ENCODE data around the gene RANBP9. TPM values are rescaled to one million over a fixed set of nuclear protein-coding genes. Genes with fewer than 3 reads are reported as not detected.

RANBP9 gene
- total and polyA plus RNA-seq, 9 of the 15 experiments (the other 6 are each of a cell fraction or from before 2014, with no cell fraction given), result 27.5 to 130 (median 61.5) TPM

GRCh38 chr6:13674533-13675190, 37.0 kb downstream of the RANBP9 start (continued):
- no peak for TF ChIP-seq TRIM25 (IDR thresholded peaks at IDR 0.05; ENCODE audit: borderline replicate concordance)
- no peak for TF ChIP-seq ZNF76 (CRISPR knock-in tag; IDR thresholded peaks at IDR 0.05; ENCODE audit: borderline replicate concordance)
- TF ChIP-seq SP1 (CRISPR knock-in tag; IDR thresholded peaks at IDR 0.05), result no peak
- no peak for TF ChIP-seq ZNF121 (CRISPR knock-in tag; conservative IDR thresholded peaks at IDR 0.05)
- no peak for TF ChIP-seq NRF1 (conservative IDR thresholded peaks at IDR 0.05 in 1 of 2, IDR thresholded peaks at IDR 0.05 in 1 of 2)
- TF ChIP-seq ZNF3 (CRISPR knock-in tag; IDR thresholded peaks at IDR 0.05), result no peak
- no peak for TF ChIP-seq LARP7 (IDR thresholded peaks at IDR 0.05)
- TF ChIP-seq BRD9 (IDR thresholded peaks at IDR 0.05; ENCODE audit: low read depth, partially characterized antibody), result peak; percentile 42
- no peak for TF ChIP-seq MCM7 (IDR thresholded peaks at IDR 0.05)
- no peak for TF ChIP-seq FOXA1 (IDR thresholded peaks at IDR 0.05; ENCODE audit: borderline replicate concordance)
- TF ChIP-seq HDAC8 (tag; IDR thresholded peaks at IDR 0.05), result no peak
- no peak for TF ChIP-seq POLR3A (IDR thresholded peaks at IDR 0.05; ENCODE audit: borderline replicate concordance, extremely low read depth, insufficient read depth, insufficient read length)
- no peak for TF ChIP-seq TFAP4 (CRISPR knock-in tag; IDR thresholded peaks at IDR 0.05; ENCODE audit: borderline replicate concordance)
- TF ChIP-seq NFATC3 (IDR thresholded peaks at IDR 0.05), result no peak
- no peak for TF ChIP-seq GTF2E2 (tag; IDR thresholded peaks at IDR 0.05)
- no peak for TF ChIP-seq XRCC5 (IDR thresholded peaks at IDR 0.05; ENCODE audit: low read depth, low read length)
- TF ChIP-seq PML (IDR thresholded peaks at IDR 0.05; ENCODE audit: low read length), result peak; percentile 30; the same call in 1 of the 2 replicates
- TF ChIP-seq TBL1XR1 (IDR thresholded peaks at IDR 0.05; ENCODE audit: low read length in 2 of 2), result 0 out of 4 replicates have a peak, but pooled peaks of 1 of the 2 experiments have one; percentile 38
- TF ChIP-seq TOE1 (IDR thresholded peaks at IDR 0.05; ENCODE audit: borderline replicate concordance), result no peak
- TF ChIP-seq TOE1 (CRISPR knock-in tag; IDR thresholded peaks at IDR 0.05; ENCODE audit: borderline replicate concordance, low read depth), result no peak
- TF ChIP-seq WHSC1 (IDR thresholded peaks at IDR 0.05; ENCODE audit: low read length), result no peak
- TF ChIP-seq CHD2 (IDR thresholded peaks at IDR 0.05; ENCODE audit: low read depth, low read length), result no peak
- TF ChIP-seq MBD2 (IDR thresholded peaks at IDR 0.05; ENCODE audit: borderline replicate concordance, low read depth), result no peak
- TF ChIP-seq SP2 (IDR thresholded peaks at IDR 0.05; ENCODE audit: extremely low read depth, low read depth, low read length, poor library complexity, severe bottlenecking), result no peak
- no peak for TF ChIP-seq ZNF23 (CRISPR knock-in tag; IDR thresholded peaks at IDR 0.05)
- TF ChIP-seq ZKSCAN1 (IDR thresholded peaks at IDR 0.05; ENCODE audit: low read depth, low read length), result no peak
- TF ChIP-seq ZNF217 (CRISPR knock-in tag; IDR thresholded peaks at IDR 0.05), result no peak

Data from K562 (cell line).